SK-N-SH treated with all-trans-retinoic acid at 6 μM for 48 hours (cell line): ENCODE measurements around the gene APOL4.
A peak's percentile ranks its signal among the peaks of the same experiment; 100 is the strongest.
"Not testable (repeated sequence)": the region's sequence is repeated elsewhere in the genome, so short reads cannot be mapped to it uniquely, and the experiment has no call there.

Experiments
- ATAC-seq: fragments of 200-7000 bp; cut with Tn5 transposase; 3 replicates; pipeline ENCODE4 v1.9.1; 2020; ENCODE audit warnings: mild to moderate bottlenecking, moderate library complexity
- BACH2 ChIP-seq: fragments of 250-450 bp; sonication (Bioruptor Pico); IDR thresholded peaks from 2 replicates; pipeline ENCODE4 v1.9.0; 2021; ENCODE audit warnings: mild to moderate bottlenecking, borderline replicate concordance
- CREB5 ChIP-seq: fragments of 250-450 bp; sonication (Bioruptor Pico); IDR thresholded peaks from 2 replicates; pipeline ENCODE4 v1.5.1; 2020; ENCODE audit warnings: low read depth, mild to moderate bottlenecking, moderate library complexity
- CSDC2 ChIP-seq: fragments of 250-450 bp; sonication (Bioruptor Pico); IDR thresholded peaks from 2 replicates; pipeline ENCODE4 v1.5.0; 2020; ENCODE audit warnings: mild to moderate bottlenecking, moderate library complexity
- CSRNP3 ChIP-seq: fragments of 250-450 bp; sonication (Bioruptor Pico); IDR thresholded peaks from 2 replicates; pipeline ENCODE4 v1.5.1; 2021; ENCODE audit warnings: mild to moderate bottlenecking, moderate library complexity
- GLIS3 ChIP-seq: fragments of 250-450 bp; sonication (Bioruptor Pico); IDR thresholded peaks from 2 replicates; pipeline ENCODE4 v1.5.0; 2020; ENCODE audit warnings: mild to moderate bottlenecking, moderate library complexity
- ISL1 ChIP-seq: fragments of 250-450 bp; sonication (Bioruptor Pico); IDR thresholded peaks from 2 replicates; pipeline ENCODE4 v2.1.2; 2022; ENCODE audit warnings: mild to moderate bottlenecking, moderate library complexity
- OSR1 ChIP-seq: fragments of 250-450 bp; sonication (Bioruptor Pico); IDR thresholded peaks from 2 replicates; pipeline ENCODE4 v1.8.0; 2022; ENCODE audit warnings: moderate library complexity, mild to moderate bottlenecking, inconsistent platforms
- PATZ1 ChIP-seq: fragments of 250-450 bp; sonication (Bioruptor Pico); IDR thresholded peaks from 2 replicates; pipeline ENCODE4 v1.8.0; 2020; ENCODE audit warnings: mild to moderate bottlenecking, moderate library complexity, borderline replicate concordance
- POU6F1 ChIP-seq: fragments of 250-450 bp; sonication (Bioruptor Pico); IDR thresholded peaks from 2 replicates; pipeline ENCODE4 v1.8.0; 2021; ENCODE audit warnings: low read depth, mild to moderate bottlenecking, moderate library complexity, borderline replicate concordance
- SNAI2 ChIP-seq: fragments of 250-450 bp; sonication (Bioruptor Pico); IDR thresholded peaks from 2 replicates; pipeline ENCODE4 v1.5.0; 2020; ENCODE audit warnings: mild to moderate bottlenecking, moderate library complexity
- TCF4 ChIP-seq: fragments of 250-450 bp; sonication (Bioruptor Pico); IDR thresholded peaks from 2 replicates; pipeline ENCODE4 v1.8.0; 2021; ENCODE audit warnings: mild to moderate bottlenecking, moderate library complexity, borderline replicate concordance
- TOX ChIP-seq: fragments of 250-450 bp; sonication (Bioruptor Pico); IDR thresholded peaks from 2 replicates; pipeline ENCODE4 v1.8.0; 2021; ENCODE audit warnings: mild to moderate bottlenecking, moderate library complexity, borderline replicate concordance
- TSHZ2 ChIP-seq: fragments of 250-450 bp; sonication (Bioruptor Pico); IDR thresholded peaks from 2 replicates; pipeline ENCODE4 v1.5.0; 2020; ENCODE audit warnings: mild to moderate bottlenecking, moderate library complexity
- ZC3H10 ChIP-seq: fragments of 250-450 bp; sonication (Bioruptor Pico); IDR thresholded peaks from 2 replicates; pipeline ENCODE4 v1.5.1; 2021; ENCODE audit warnings: mild to moderate bottlenecking, moderate library complexity
- ZFP3 ChIP-seq: fragments of 250-450 bp; sonication (Bioruptor Pico); IDR thresholded peaks from 2 replicates; pipeline ENCODE4 v1.5.0; 2020; ENCODE audit warnings: mild to moderate bottlenecking, moderate library complexity
- ZFP30 ChIP-seq: fragments of 450-650 bp; formaldehyde crosslinking; IDR thresholded peaks from 2 replicates; pipeline ENCODE4 v1.5.0; 2022; ENCODE audit warnings: mild to moderate bottlenecking, moderate library complexity
- ZNF70 ChIP-seq: fragments of 450-650 bp; formaldehyde crosslinking; IDR thresholded peaks from 2 replicates; pipeline ENCODE4 v1.5.0; 2020; ENCODE audit warnings: mild to moderate bottlenecking, moderate library complexity

The APOL4 gene

GRCh38 chr22:36201630-36202319, at the start of gene APOL4:
Gene APOL4 (minus strand): TSS chr22:36201809. CDS start chr22:36201734, 75 bp downstream.
- TF ChIP-seq TSHZ2 (CRISPR knock-in tag): 0 out of 2 replicates have a peak, but pooled peaks have one; percentile 29
- no peak for TF ChIP-seq GLIS3 (CRISPR knock-in tag)
- no peak for TF ChIP-seq CSRNP3
- no peak for TF ChIP-seq TCF4 (CRISPR knock-in tag)
- ATAC-seq: peak; percentile 21; the same call in 1 of the 3 replicates

- not testable (repeated sequence) for ATAC-seq
Observed at GRCh38 chr22:36250292-36250960, 48.8 kb upstream of the APOL4 start.

- no peak for TF ChIP-seq TCF4 (CRISPR knock-in tag)
- no peak for TF ChIP-seq SNAI2 (CRISPR knock-in tag)
- no peak for TF ChIP-seq ZFP3
- no peak for TF ChIP-seq ZC3H10 (CRISPR knock-in tag)
- TF ChIP-seq CSDC2 (CRISPR knock-in tag): no peak
- no peak for TF ChIP-seq CREB5 (CRISPR knock-in tag)
- no peak for TF ChIP-seq POU6F1 (CRISPR knock-in tag)
- TF ChIP-seq ZFP30 (CRISPR knock-in tag): no peak
- no peak for TF ChIP-seq ZNF70 (CRISPR knock-in tag)
- TF ChIP-seq TOX (CRISPR knock-in tag): no peak
- TF ChIP-seq BACH2 (CRISPR knock-in tag): no peak
- TF ChIP-seq PATZ1 (CRISPR knock-in tag): no peak
- no peak for TF ChIP-seq OSR1 (CRISPR knock-in tag)
- no peak for TF ChIP-seq ISL1 (CRISPR knock-in tag)
- no peak for TF ChIP-seq CSRNP3
- ATAC-seq: no peak
Observed at GRCh38 chr22:36249160-36249559, 47.6 kb upstream of the APOL4 start.
